ENCODE measurements around the gene VIL1.

The VIL1 gene

GRCh38 chr2:218435003-218435982 is 16.4 kb downstream of the VIL1 start:
- no peak for DNase-seq (ENCODE audit: low read depth in 3 of 3, low spot score in 1 of 3)

- no peak for DNase-seq (ENCODE audit: low read depth in 3 of 3, low spot score in 1 of 3)
Measured at GRCh38 chr2:218436992-218437391, 18.1 kb downstream of the VIL1 start.

- DNase-seq (ENCODE audit: low read depth in 3 of 3, low spot score in 1 of 3): no peak
Measured at GRCh38 chr2:218437969-218438368, 19.0 kb downstream of the VIL1 start.

DNA sequence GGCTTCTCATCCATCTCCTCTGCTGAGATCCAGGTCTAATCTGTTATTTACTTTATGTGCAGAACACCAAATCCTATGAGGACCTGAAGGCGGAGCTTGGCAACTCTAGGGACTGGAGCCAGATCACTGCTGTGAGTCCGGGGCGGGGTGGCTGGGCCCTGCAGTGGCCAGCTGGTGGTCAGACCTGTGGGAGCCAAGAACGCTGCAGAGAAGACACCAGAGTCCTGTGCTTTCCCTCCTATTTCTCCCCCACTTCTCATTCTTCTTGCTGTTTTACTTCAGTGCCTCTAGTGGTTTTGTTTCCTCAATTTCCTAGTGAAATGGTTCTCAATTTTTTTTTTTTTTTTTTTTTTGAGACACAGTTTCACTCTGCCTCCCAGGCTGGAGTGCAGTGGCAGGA is 19.7 kb downstream of the VIL1 start:
- DNase-seq (ENCODE audit: low read depth in 3 of 3, low spot score in 1 of 3): no peak

- no peak for DNase-seq (ENCODE audit: low read depth in 3 of 3, low spot score in 1 of 3)
Measured at GRCh38 chr2:218444692-218445357, 25.9 kb downstream of the VIL1 start.

GRCh38 chr2:218445602-218446001 is 26.7 kb downstream of the VIL1 start:
- DNase-seq (ENCODE audit: low read depth in 3 of 3, low spot score in 1 of 3): no peak

DNA sequence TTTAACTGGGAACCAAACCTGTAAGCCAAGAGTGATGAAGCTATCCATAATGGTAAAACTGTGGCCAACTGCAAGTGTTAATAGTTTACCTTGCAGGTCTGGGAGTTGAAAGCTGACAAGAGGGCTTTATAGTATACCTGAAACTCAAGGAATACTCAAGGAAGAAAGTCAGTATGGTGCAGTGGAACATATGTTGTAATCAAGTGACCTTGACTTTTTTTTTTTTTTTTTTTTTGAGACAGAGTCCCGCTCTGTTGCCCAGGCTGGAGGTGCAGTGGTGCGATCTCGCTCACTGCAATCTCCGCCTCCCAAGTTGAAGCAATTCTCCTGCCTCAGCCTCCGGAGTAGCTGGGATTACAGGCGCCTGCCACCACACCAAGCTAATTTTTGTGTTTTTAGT is 27.6 kb downstream of the VIL1 start:
- DNase-seq (ENCODE audit: low read depth in 3 of 3, low spot score in 1 of 3): no peak

DNA sequence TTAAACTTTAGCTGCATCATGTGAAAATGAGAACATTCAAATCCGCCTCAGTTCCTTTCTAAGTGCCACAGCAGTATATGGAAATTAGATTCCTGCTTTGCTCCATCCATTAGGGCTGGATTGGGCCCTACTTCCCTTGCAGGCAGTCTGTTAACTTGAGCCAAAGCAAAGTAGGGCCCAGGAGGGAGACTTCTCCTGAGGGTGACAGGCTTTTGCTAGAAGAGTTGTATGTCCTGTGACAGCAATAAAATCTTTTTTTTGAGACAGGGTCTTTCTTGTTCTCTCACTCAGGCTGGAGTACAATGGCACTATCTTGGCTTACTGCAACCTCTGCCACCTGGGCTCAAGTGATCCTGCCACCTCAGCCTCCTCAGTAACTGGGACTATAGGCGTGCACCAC is 28.1 kb downstream of the VIL1 start:
- DNase-seq (ENCODE audit: low read depth in 3 of 3, low spot score in 1 of 3): no peak

DNA sequence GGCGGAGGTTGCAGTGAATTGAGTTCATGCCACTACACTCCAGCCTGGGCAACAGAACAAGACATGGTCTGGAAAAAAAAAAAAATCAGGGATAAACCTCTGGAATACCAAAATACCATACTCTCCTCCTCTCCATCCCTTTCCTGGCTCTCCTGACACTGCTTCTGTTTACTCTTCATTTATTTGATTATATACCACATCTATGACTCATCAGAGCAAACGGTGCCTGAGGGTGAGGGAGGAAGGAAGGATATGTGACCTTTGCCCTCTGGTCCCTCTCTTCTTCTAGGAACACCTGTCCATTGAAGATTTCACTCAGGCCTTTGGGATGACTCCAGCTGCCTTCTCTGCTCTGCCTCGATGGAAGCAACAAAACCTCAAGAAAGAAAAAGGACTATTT is 30.0 kb downstream of the VIL1 start:
- DNase-seq (ENCODE audit: low read depth in 3 of 3, low spot score in 1 of 3): no peak

DNA sequence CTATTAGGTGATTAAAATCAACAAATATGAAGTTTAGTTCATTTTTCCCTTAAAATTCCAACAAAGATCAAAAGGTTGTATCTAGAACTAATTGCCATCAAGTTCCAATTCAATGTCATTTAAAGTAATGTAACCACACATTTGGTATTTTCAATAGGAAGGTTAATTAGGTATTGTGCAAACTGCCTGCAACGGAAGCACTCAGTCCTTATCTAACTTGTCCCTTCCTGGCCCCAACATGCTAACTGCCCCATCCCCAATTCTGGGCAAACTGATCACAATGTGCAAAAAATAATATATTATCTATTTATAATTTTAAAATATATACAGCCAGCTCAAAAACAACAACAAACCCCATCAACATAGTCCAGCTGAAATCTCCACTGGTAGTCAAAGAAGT is 33.2 kb downstream of the VIL1 start:
- no peak for DNase-seq (ENCODE audit: low read depth in 3 of 3, low spot score in 1 of 3)

- DNase-seq (ENCODE audit: low read depth in 3 of 3, low spot score in 1 of 3): no peak
Measured at GRCh38 chr2:218456849-218457248, 37.9 kb downstream of the VIL1 start.

GRCh38 chr2:218458598-218458997 is 39.7 kb downstream of the VIL1 start:
- no peak for DNase-seq (ENCODE audit: low read depth in 3 of 3, low spot score in 1 of 3)

- no peak for DNase-seq (ENCODE audit: low read depth in 3 of 3, low spot score in 1 of 3)
Measured at GRCh38 chr2:218465987-218466633, 47.2 kb downstream of the VIL1 start.

GRCh38 chr2:218470448-218470847 is 51.5 kb downstream of the VIL1 start:
- no peak for DNase-seq (ENCODE audit: low read depth in 3 of 3, low spot score in 1 of 3)

DNA sequence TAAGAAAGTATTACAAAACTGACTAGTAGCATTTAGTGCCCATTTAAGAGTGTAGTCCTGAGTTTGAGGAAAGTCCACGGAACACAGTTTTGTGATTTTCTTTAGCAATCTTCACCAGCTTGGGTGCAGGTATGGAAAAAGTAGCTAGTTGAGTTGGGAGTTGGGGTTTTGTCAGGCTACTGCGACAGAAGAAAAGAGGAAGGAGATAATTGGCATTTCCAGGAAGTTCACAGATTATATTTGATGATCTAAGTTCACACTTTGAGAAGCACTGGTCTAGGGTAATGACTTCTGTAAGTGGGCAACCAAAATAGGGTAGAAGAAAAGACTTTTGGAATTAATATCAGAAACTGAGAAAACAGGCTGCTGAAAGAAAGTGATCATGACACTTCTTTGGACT is 52.1 kb downstream of the VIL1 start:
- DNase-seq (ENCODE audit: low read depth in 3 of 3, low spot score in 1 of 3): no peak

GRCh38 chr2:218471982-218472381 is 53.1 kb downstream of the VIL1 start:
- DNase-seq (ENCODE audit: low read depth in 3 of 3, low spot score in 1 of 3): no peak

DNA sequence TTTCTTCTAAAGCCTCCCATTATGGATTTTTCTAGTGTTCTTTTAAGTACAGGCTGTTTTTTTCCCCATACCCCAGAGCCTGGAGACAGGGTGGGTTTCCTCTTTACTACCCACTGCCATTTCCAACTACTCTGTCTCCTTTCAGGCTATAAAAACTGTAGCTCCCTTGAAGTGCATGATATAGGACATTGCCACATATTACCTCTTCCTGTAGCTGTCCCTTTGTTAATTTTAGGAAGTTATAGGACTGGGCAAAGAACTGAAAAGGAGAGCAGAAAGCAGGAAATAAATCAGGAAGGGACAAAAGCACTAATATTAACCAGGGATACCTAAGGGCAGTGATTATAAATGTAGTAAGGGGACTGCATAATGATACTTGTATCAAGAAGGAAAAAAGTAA is 54.1 kb downstream of the VIL1 start:
- DNase-seq (ENCODE audit: low read depth in 3 of 3, low spot score in 1 of 3): no peak

DNA sequence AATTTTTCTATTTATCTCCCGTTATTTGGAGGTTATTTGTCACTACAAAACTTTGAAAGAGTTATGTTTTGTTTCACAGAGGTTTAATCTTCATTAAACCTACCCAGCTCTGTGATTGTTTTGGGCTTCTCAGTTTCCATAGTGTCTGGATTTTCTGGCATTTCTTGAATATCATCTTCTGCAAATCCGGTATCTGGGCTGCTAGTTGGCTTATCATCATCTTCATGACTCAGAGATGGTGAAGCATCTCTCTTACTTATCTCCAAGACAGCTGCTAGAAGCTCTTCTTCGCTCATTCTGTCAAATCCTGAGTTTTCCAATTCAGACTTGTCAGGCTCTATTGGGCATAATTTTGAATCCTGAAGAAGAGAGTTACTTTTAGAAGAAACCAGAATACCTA is 55.6 kb downstream of the VIL1 start:
- no peak for DNase-seq (ENCODE audit: low read depth in 3 of 3, low spot score in 1 of 3)

GRCh38 chr2:218476676-218477075 is 57.8 kb downstream of the VIL1 start:
- no peak for DNase-seq (ENCODE audit: low read depth in 3 of 3, low spot score in 1 of 3)

DNA sequence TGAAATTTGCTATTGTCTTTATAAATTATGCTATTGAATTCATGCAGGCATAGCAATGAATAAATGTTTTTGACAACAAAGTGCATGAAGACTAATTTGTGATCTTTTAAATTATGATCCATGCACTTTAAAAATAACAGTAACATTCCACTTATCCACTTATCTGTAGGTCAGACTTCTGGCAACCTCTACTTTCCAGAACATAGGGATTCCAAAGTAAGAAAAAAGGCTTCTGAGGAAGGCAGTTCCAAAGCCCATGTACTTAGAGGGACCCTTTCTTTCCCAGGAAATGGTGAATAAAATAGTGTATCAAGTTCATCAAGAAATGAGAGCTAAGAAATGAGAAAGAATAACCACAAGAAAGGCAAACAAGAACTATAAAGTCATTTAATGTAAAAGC is 58.3 kb downstream of the VIL1 start:
- no peak for DNase-seq (ENCODE audit: low read depth in 3 of 3, low spot score in 1 of 3)

- no peak for DNase-seq (ENCODE audit: low read depth in 3 of 3, low spot score in 1 of 3)
Measured at GRCh38 chr2:218478544-218478943, 59.6 kb downstream of the VIL1 start.

DNA sequence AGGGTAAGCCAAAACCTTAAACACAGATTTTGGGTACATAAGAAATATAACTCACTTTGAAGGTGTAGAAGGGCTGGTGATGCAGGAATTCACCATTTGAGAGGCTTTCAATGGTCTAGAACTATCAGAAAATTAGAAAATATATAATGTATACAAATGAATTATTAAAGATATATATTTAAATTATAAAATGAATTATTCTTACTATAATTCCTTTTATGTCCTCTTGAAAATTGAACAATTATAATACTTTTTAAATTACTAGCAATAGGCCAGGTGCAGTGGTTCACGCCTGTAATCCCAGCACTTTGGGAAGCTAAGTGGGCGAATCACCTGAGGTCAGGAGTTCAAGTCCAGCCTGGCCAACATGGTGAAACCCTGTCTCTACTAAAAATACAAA is 60.7 kb downstream of the VIL1 start:
- no peak for DNase-seq (ENCODE audit: low read depth in 3 of 3, low spot score in 1 of 3)
